IPS-20b (cell line): Measurements from ENCODE around the gene BMPR2.

Experiments used
- H3K27ac ChIP-seq: one replicate; pipeline ENCODE4 v1.5.1; 2013; ENCODE audit warnings: low read length
- H3K27me3 ChIP-seq: 2 replicates; pipeline ENCODE4 v1.6.1; 2013; ENCODE audit warnings: mild to moderate bottlenecking, low read length, inconsistent platforms; ENCODE audit not compliant: insufficient read depth
- H3K36me3 ChIP-seq: 2 replicates; pipeline ENCODE4 v1.6.1; 2013; ENCODE audit warnings: low read depth, mild to moderate bottlenecking, inconsistent platforms, low read length, moderate library complexity; ENCODE audit not compliant: insufficient read depth
- H3K4me1 ChIP-seq: 2 replicates; pipeline ENCODE4 v1.6.1; 2013; ENCODE audit warnings: mild to moderate bottlenecking, control low read depth, inconsistent platforms, low read length, moderate library complexity; ENCODE audit not compliant: insufficient read depth
- H3K4me3 ChIP-seq: 2 replicates; pipeline ENCODE4 v1.5.1; 2013; ENCODE audit warnings: mild to moderate bottlenecking, low read length, inconsistent platforms
- H3K9ac ChIP-seq: 2 replicates; pipeline ENCODE4 v1.6.1; 2013; ENCODE audit warnings: low read depth, mild to moderate bottlenecking, inconsistent platforms, low read length, moderate library complexity
- H3K9me3 ChIP-seq: 2 replicates; pipeline ENCODE4 v1.6.1; 2013; ENCODE audit warnings: mild to moderate bottlenecking, low read depth, low read length, inconsistent platforms; ENCODE audit not compliant: insufficient read depth

Gene BMPR2

GRCh38 chr2:202583709-202584219 is 207.6 kb downstream of the BMPR2 start:
- Histone ChIP-seq H3K27ac (no peak overlapping the region), H3K9me3 (no peaks in the 10 kb centered on the region), H3K27me3 (no peaks in the 10 kb centered on the region), H3K4me1 (peaks cover under 1% of the 10 kb centered on the region; the same call in 1 of the 2 replicates), H3K9ac (no peak overlapping the region), H3K36me3 (no peaks in the 10 kb centered on the region), H3K4me3 (no peak overlapping the region)

- Histone ChIP-seq H3K4me1 (peaks cover 3% of the 10 kb centered on the region; the same call in 1 of the 2 replicates), H3K36me3 (no peaks in the 10 kb centered on the region), H3K9me3 (no peaks in the 10 kb centered on the region), H3K27ac (no peak overlapping the region), H3K27me3 (no peaks in the 10 kb centered on the region), H3K9ac (no peak overlapping the region), H3K4me3 (peak overlapping the region; percentile 37; the same call in 1 of the 2 replicates)
Measured at GRCh38 chr2:202588647-202589581, 212.8 kb downstream of the BMPR2 start.

- Histone ChIP-seq H3K9ac (no peak overlapping the region), H3K4me1 (peaks cover 3% of the 10 kb centered on the region; the same call in 1 of the 2 replicates), H3K36me3 (no peaks in the 10 kb centered on the region), H3K27me3 (no peaks in the 10 kb centered on the region), H3K27ac (no peak overlapping the region), H3K4me3 (no peak overlapping the region), H3K9me3 (no peaks in the 10 kb centered on the region)
Measured at GRCh38 chr2:202589582-202589949, 213.4 kb downstream of the BMPR2 start.

- H3K4me3 ChIP-seq, result no peak overlapping the region
- H3K9ac ChIP-seq, result no peak overlapping the region
- no peaks in the 10 kb centered on the region for H3K9me3 ChIP-seq
- no peak overlapping the region for H3K27ac ChIP-seq
- peaks cover 3% of the 10 kb centered on the region; the same call in 1 of the 2 replicates for H3K4me1 ChIP-seq
- no peaks in the 10 kb centered on the region for H3K27me3 ChIP-seq
- no peaks in the 10 kb centered on the region for H3K36me3 ChIP-seq
Measured at GRCh38 chr2:202592566-202592965, 216.4 kb downstream of the BMPR2 start.

- H3K27me3 ChIP-seq, result no peaks in the 10 kb centered on the region
Measured at GRCh38 chr2:202599105-202599504, 223.0 kb downstream of the BMPR2 start.

GRCh38 chr2:202599911-202600310 is 223.8 kb downstream of the BMPR2 start:
- Histone ChIP-seq H3K4me1 (no peaks in the 10 kb centered on the region), H3K27ac (no peak overlapping the region), H3K9ac (no peak overlapping the region), H3K27me3 (no peaks in the 10 kb centered on the region), H3K4me3 (no peak overlapping the region), H3K9me3 (no peaks in the 10 kb centered on the region), H3K36me3 (no peaks in the 10 kb centered on the region)

More at GRCh38 chr2:202599105-202599504, 223.0 kb downstream of the BMPR2 start:
- no peaks in the 10 kb centered on the region for H3K4me1 ChIP-seq
- no peak overlapping the region for H3K27ac ChIP-seq
- H3K36me3 ChIP-seq, result no peaks in the 10 kb centered on the region
- H3K9ac ChIP-seq, result no peak overlapping the region
- no peak overlapping the region for H3K4me3 ChIP-seq
- no peaks in the 10 kb centered on the region for H3K9me3 ChIP-seq

GRCh38 chr2:202604699-202605098 is 228.6 kb downstream of the BMPR2 start:
- H3K4me3 ChIP-seq, result no peak overlapping the region

GRCh38 chr2:202605174-202605573 is 229.0 kb downstream of the BMPR2 start:
- Histone ChIP-seq H3K36me3 (no peaks in the 10 kb centered on the region), H3K27me3 (no peaks in the 10 kb centered on the region), H3K27ac (no peak overlapping the region), H3K4me1 (no peaks in the 10 kb centered on the region), H3K4me3 (no peak overlapping the region), H3K9ac (no peak overlapping the region), H3K9me3 (no peaks in the 10 kb centered on the region)

More at GRCh38 chr2:202604699-202605098, 228.6 kb downstream of the BMPR2 start:
- Histone ChIP-seq H3K27me3 (no peaks in the 10 kb centered on the region), H3K36me3 (no peaks in the 10 kb centered on the region), H3K4me1 (no peaks in the 10 kb centered on the region), H3K27ac (no peak overlapping the region), H3K9me3 (no peaks in the 10 kb centered on the region), H3K9ac (no peak overlapping the region)

GRCh38 chr2:202608142-202608852 is 232.2 kb downstream of the BMPR2 start:
- Histone ChIP-seq H3K9ac (no peak overlapping the region), H3K4me3 (no peak overlapping the region), H3K27ac (no peak overlapping the region), H3K4me1 (no peaks in the 10 kb centered on the region), H3K27me3 (no peaks in the 10 kb centered on the region), H3K9me3 (no peaks in the 10 kb centered on the region), H3K36me3 (no peaks in the 10 kb centered on the region)

GRCh38 chr2:202609381-202610145 is 233.4 kb downstream of the BMPR2 start:
- Histone ChIP-seq H3K4me3 (no peak overlapping the region), H3K36me3 (no peaks in the 10 kb centered on the region), H3K27me3 (no peaks in the 10 kb centered on the region), H3K9ac (no peak overlapping the region), H3K4me1 (no peaks in the 10 kb centered on the region), H3K9me3 (no peaks in the 10 kb centered on the region), H3K27ac (no peak overlapping the region)

GRCh38 chr2:202610380-202610779 is 234.3 kb downstream of the BMPR2 start:
- Histone ChIP-seq H3K36me3 (no peaks in the 10 kb centered on the region), H3K9me3 (no peaks in the 10 kb centered on the region), H3K27me3 (no peaks in the 10 kb centered on the region), H3K9ac (no peak overlapping the region), H3K27ac (no peak overlapping the region), H3K4me3 (no peak overlapping the region), H3K4me1 (no peaks in the 10 kb centered on the region)
